ENCODE measurements around the gene BSND.

Gene BSND

DNA sequence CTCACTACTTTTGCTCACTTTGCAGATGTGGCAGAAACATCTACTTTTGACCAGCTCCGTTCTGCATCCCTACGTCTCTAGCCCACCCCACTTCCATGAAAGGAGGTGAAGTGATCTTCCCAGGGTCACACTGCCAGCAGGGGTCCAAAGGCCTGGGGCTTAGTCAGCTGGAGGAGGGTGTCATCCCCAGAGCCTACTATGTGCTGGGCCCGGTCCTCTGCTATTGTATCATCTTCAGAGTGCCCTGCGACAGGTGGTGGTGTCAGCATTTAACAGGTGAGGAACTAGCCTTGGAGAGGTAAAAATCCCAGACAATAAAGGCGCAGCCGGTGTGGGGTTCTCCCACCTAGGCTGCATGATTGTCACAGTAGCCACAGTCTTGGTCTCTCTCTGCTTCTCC, 5.6 kb upstream of the BSND start:
- TF ChIP-seq PATZ1 (CRISPR knock-in tag; IDR thresholded peaks at IDR 0.05; ENCODE audit: borderline replicate concordance), result no peak
- no peak for TF ChIP-seq ZNF70 (CRISPR knock-in tag; IDR thresholded peaks at IDR 0.05)
- TF ChIP-seq RARB (CRISPR knock-in tag; IDR thresholded peaks at IDR 0.05), result no peak
- no peak for TF ChIP-seq BACH2 (CRISPR knock-in tag; IDR thresholded peaks at IDR 0.05; ENCODE audit: borderline replicate concordance)
- no peak for TF ChIP-seq ZFP30 (CRISPR knock-in tag; IDR thresholded peaks at IDR 0.05)
- no peak for TF ChIP-seq CSRNP3 (CRISPR knock-in tag; IDR thresholded peaks at IDR 0.05)
- no peak for TF ChIP-seq ARNTL (CRISPR knock-in tag; IDR thresholded peaks at IDR 0.05; ENCODE audit: borderline replicate concordance, low read depth)
- TF ChIP-seq ZFP3 (CRISPR knock-in tag; IDR thresholded peaks at IDR 0.05), result no peak
- TF ChIP-seq TOX (CRISPR knock-in tag; IDR thresholded peaks at IDR 0.05; ENCODE audit: borderline replicate concordance), result no peak
- TF ChIP-seq ZC3H10 (CRISPR knock-in tag; IDR thresholded peaks at IDR 0.05), result no peak
- TF ChIP-seq ESRRG (CRISPR knock-in tag; IDR thresholded peaks at IDR 0.05), result no peak
- TF ChIP-seq TCF4 (CRISPR knock-in tag; IDR thresholded peaks at IDR 0.05; ENCODE audit: borderline replicate concordance), result no peak
- no peak for TF ChIP-seq TSHZ2 (CRISPR knock-in tag; IDR thresholded peaks at IDR 0.05)
- no peak for TF ChIP-seq CSDC2 (CRISPR knock-in tag; IDR thresholded peaks at IDR 0.05)
- no peak for TF ChIP-seq POU6F1 (CRISPR knock-in tag; IDR thresholded peaks at IDR 0.05; ENCODE audit: borderline replicate concordance, low read depth)
- no peak for ATAC-seq

- ATAC-seq, result no peak
- TF ChIP-seq ESRRG (CRISPR knock-in tag; IDR thresholded peaks at IDR 0.05) (no peak), CSRNP3 (CRISPR knock-in tag; IDR thresholded peaks at IDR 0.05) (no peak), TOX (CRISPR knock-in tag; IDR thresholded peaks at IDR 0.05; ENCODE audit: borderline replicate concordance) (no peak), GLIS3 (CRISPR knock-in tag; IDR thresholded peaks at IDR 0.05) (no peak), ARNTL (CRISPR knock-in tag; IDR thresholded peaks at IDR 0.05; ENCODE audit: borderline replicate concordance, low read depth) (no peak), CREB5 (CRISPR knock-in tag; IDR thresholded peaks at IDR 0.05; ENCODE audit: low read depth) (no peak), CSDC2 (CRISPR knock-in tag; IDR thresholded peaks at IDR 0.05) (no peak), TCF4 (CRISPR knock-in tag; IDR thresholded peaks at IDR 0.05; ENCODE audit: borderline replicate concordance) (no peak), RARB (CRISPR knock-in tag; IDR thresholded peaks at IDR 0.05) (no peak), PATZ1 (CRISPR knock-in tag; IDR thresholded peaks at IDR 0.05; ENCODE audit: borderline replicate concordance) (no peak), ZC3H10 (CRISPR knock-in tag; IDR thresholded peaks at IDR 0.05) (no peak), ZFP3 (CRISPR knock-in tag; IDR thresholded peaks at IDR 0.05) (no peak), PPARA (CRISPR knock-in tag; IDR thresholded peaks at IDR 0.05; ENCODE audit: borderline replicate concordance) (no peak), TSHZ2 (CRISPR knock-in tag; IDR thresholded peaks at IDR 0.05) (no peak), ZFP30 (CRISPR knock-in tag; IDR thresholded peaks at IDR 0.05) (no peak), ISL1 (CRISPR knock-in tag; IDR thresholded peaks at IDR 0.05) (no peak), POU6F1 (CRISPR knock-in tag; IDR thresholded peaks at IDR 0.05; ENCODE audit: borderline replicate concordance, low read depth) (no peak), ZNF70 (CRISPR knock-in tag; IDR thresholded peaks at IDR 0.05) (no peak)
Observed at GRCh38 chr1:54994355-54994990, 4.3 kb upstream of the BSND start.
